ENCODE measurements around the gene EVL. TPM values are rescaled to one million over a fixed set of nuclear protein-coding genes. Genes with fewer than 3 reads are reported as not detected.

The EVL gene
- total and polyA plus RNA-seq, 10 of the 15 experiments (the other 5 are each of a cell fraction or from before 2014, with no cell fraction given), result 11.9 to 341 (median 89.8) TPM

GRCh38 chr14:100114109-100114765 lies 49.0 kb downstream of the EVL start:
- no peak overlapping the region for H3K4me3 ChIP-seq
- TF ChIP-seq POLR2AphosphoS2 (IDR thresholded peaks at IDR 0.05; ENCODE audit: low read depth, low read length) (0 out of 2 replicates have a peak, but pooled peaks have one; percentile 11), WRNIP1 (IDR thresholded peaks at IDR 0.05; ENCODE audit: borderline replicate concordance, low read depth, low read length) (no peak)
- BruUV-seq (replicated peaks), result no TSS peak
- H3K9me3 ChIP-seq (replicated peaks; ENCODE audit: control insufficient read depth, insufficient read depth, low read length), result no peaks in the 10 kb centered on the region
- peaks cover 12 to 26% of the 10 kb centered on the region in 2 experiments; a peak in 3 of 4 replicates for H3K36me3 ChIP-seq (ENCODE audit: control insufficient read depth in 2 of 2, insufficient read depth in 2 of 2, low read length in 1 of 2)
- H3K79me2 ChIP-seq (ENCODE audit: control insufficient read depth, insufficient read depth, low read length), result no peaks in the 10 kb centered on the region; the same call in 1 of the 2 replicates
- no peak for DNase-seq (ENCODE audit: low read depth, low spot score)
- ChIA-PET POLR2A (interaction anchor here (0.7 kb wide), 1 partner anchor 17 kb away, joined by 3 read pairs; no protein-coding TSS in a partner anchor), CTCF (interaction anchor here (1.5 kb wide), 2 partner anchors 59 to 131 kb away, joined by 3 to 4 read pairs; no protein-coding TSS in a partner anchor), RAD21 (ENCODE audit: unreplicated experiment) (no interaction called here), SMC1A (ENCODE audit: uncharacterized antibody, unreplicated experiment) (interaction anchor here (0.5 to 1.0 kb wide), 2 partner anchors 35 to 133 kb away, joined by 3 to 4 read pairs; no protein-coding TSS in a partner anchor)
- no peak overlapping the region for H3K4me2 ChIP-seq (ENCODE audit: control insufficient read depth, insufficient read depth)
- H3K9ac ChIP-seq (ENCODE audit: control insufficient read depth, insufficient read depth, low read length), result no peak overlapping the region
- H3K27me3 ChIP-seq (replicated peaks in 1 of 2; ENCODE audit: control insufficient read depth in 2 of 2, insufficient read depth in 2 of 2, low read length in 1 of 2), result no peaks in the 10 kb centered on the region
- no peak overlapping the region for H3K27ac ChIP-seq (ENCODE audit: control insufficient read depth, insufficient read depth)
- WGBS (ENCODE audit: insufficient coverage, insufficient replicate concordance, low lambda C conversion rate, missing lambda C conversion rate), result 92% methylated on average over 13 of the region's 13 CpGs
- no peaks in the 10 kb centered on the region for H4K20me1 ChIP-seq (ENCODE audit: control insufficient read depth, insufficient read depth)
- no peak overlapping the region for H2AFZ ChIP-seq (ENCODE audit: control insufficient read depth, low read depth, low read length)
- ATAC-seq, result peak; percentile 33; the same call in 1 of the 3 replicates
- no peak for FAIRE-seq
- H3K4me1 ChIP-seq (ENCODE audit: control insufficient read depth, insufficient read depth, low read length), result no peaks in the 10 kb centered on the region
- in situ Hi-C loops (cut with MboI) (no loop called here), intact Hi-C loops (cut with micrococcal nuclease; ENCODE audit: unreplicated experiment) (no loop called here)

- ChIA-PET CTCF (interaction anchor here (1.5 to 1.8 kb wide), 3 partner anchors 60 to 132 kb away, joined by 3 to 5 read pairs (median 4); no protein-coding TSS in a partner anchor), SMC1A (ENCODE audit: uncharacterized antibody, unreplicated experiment) (no interaction called here), RAD21 (ENCODE audit: unreplicated experiment) (no interaction called here), POLR2A (no interaction called here)
- in situ Hi-C loops (cut with MboI) (no loop called here), intact Hi-C loops (cut with micrococcal nuclease; ENCODE audit: unreplicated experiment) (no loop called here)
- Histone ChIP-seq H3K4me2 (ENCODE audit: control insufficient read depth, insufficient read depth) (no peak overlapping the region), H3K27ac (ENCODE audit: control insufficient read depth, insufficient read depth) (no peak overlapping the region), H3K79me2 (ENCODE audit: control insufficient read depth, insufficient read depth, low read length) (no peaks in the 10 kb centered on the region), H3K36me3 (ENCODE audit: control insufficient read depth in 2 of 2, insufficient read depth in 2 of 2, low read length in 1 of 2) (peaks cover 4 to 18% of the 10 kb centered on the region in 2 experiments; a peak in 3 of 4 replicates), H3K4me1 (ENCODE audit: control insufficient read depth, insufficient read depth, low read length) (no peaks in the 10 kb centered on the region), H3K9me3 (replicated peaks; ENCODE audit: control insufficient read depth, insufficient read depth, low read length) (no peaks in the 10 kb centered on the region), H3K27me3 (replicated peaks in 1 of 2; ENCODE audit: control insufficient read depth in 2 of 2, insufficient read depth in 2 of 2, low read length in 1 of 2) (no peaks in the 10 kb centered on the region), H3K4me3 (no peak overlapping the region), H4K20me1 (ENCODE audit: control insufficient read depth, insufficient read depth) (no peaks in the 10 kb centered on the region), H3K9ac (ENCODE audit: control insufficient read depth, insufficient read depth, low read length) (no peak overlapping the region), H2AFZ (ENCODE audit: control insufficient read depth, low read depth, low read length) (no peak overlapping the region)
- no peak for FAIRE-seq
- BruUV-seq (replicated peaks), result no TSS peak
- no peak for ATAC-seq
- WGBS (ENCODE audit: insufficient coverage, insufficient replicate concordance, low lambda C conversion rate, missing lambda C conversion rate), result over 99% methylated on average over 6 of the region's 6 CpGs
- no peak for DNase-seq (ENCODE audit: low read depth, low spot score)
- TF ChIP-seq EZH2 (IDR thresholded peaks at IDR 0.05; ENCODE audit: borderline replicate concordance, control insufficient read depth, low read depth, low read length) (no peak), RFX5 (IDR thresholded peaks at IDR 0.05; ENCODE audit: low read depth, low read length) (no peak), CBX5 (IDR thresholded peaks at IDR 0.05; ENCODE audit: low read depth) (no peak), EED (IDR thresholded peaks at IDR 0.05; ENCODE audit: low read depth) (no peak), ESRRA (IDR thresholded peaks at IDR 0.05; ENCODE audit: low read length) (no peak), ZBTB40 (IDR thresholded peaks at IDR 0.05; ENCODE audit: borderline replicate concordance) (no peak), SKIL (IDR thresholded peaks at IDR 0.05; ENCODE audit: low read depth, poor library complexity, severe bottlenecking) (no peak), CHD4 (IDR thresholded peaks at IDR 0.05) (no peak)
These were observed 50.0 kb downstream of the EVL start for GRCh38 chr14:100115236-100115635.

All from GM12878 (cell line).